ENCODE data around the gene SMARCC2. TPM values are rescaled to one million over a fixed set of nuclear protein-coding genes. Genes with fewer than 3 reads are reported as not detected.
A peak's percentile ranks its signal among the peaks of the same experiment; 100 is the strongest.

SMARCC2 gene
- total and polyA plus RNA-seq, 9 of the 15 experiments (the other 6 are each of a cell fraction or from before 2014, with no cell fraction given), result 11.9 to 86.0 (median 36.6) TPM

DNA sequence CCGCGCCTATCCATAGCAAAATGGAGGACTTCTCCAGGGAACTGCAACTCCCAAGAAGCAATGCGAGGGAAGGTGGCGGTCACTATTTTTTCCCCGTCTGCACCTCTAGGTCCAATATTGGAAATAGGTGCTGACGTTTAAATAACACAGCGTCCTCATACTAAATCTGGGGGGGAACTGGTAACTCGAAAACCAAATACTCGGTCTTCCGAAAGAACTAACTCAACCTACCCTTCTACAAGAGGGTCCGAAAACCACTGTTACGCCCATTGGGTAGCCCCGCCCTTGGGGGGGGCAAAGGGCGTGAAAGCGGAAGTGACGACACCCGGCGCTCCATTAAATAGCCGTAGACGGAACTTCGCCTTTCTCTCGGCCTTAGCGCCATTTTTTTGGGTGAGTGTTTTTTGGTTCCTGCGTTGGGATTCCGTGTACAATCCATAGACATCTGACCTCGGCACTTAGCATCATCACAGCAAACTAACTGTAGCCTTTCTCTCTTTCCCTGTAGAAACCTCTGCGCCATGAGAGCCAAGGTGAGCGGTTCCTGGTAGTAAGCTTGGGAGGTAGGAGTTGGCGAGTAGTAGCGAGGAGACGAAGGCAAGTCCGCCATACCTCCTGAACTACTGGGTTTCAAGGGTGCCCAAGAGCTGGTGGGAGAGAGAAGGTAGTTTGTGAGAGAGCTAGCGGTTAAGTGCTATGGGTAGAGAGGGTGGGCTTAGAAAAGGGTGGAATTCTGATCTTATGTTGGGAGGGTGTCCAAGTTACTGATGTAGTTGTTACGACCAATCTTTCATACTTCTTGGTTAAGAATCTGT is 72.8 kb downstream of the SMARCC2 start, which contains the start of gene RPL41 (continued):
- TF ChIP-seq TAF7 (tag; IDR thresholded peaks at IDR 0.05) (peak; percentile 99), THRAP3 (IDR thresholded peaks at IDR 0.05; ENCODE audit: borderline replicate concordance) (peak; percentile 93; the same call in 1 of the 2 replicates), RB1 (IDR thresholded peaks at IDR 0.05; ENCODE audit: low read depth) (peak; percentile 81; the same call in 1 of the 2 replicates), ZNF24 (IDR thresholded peaks at IDR 0.05) (peak; percentile 47; the same call in 1 of the 2 replicates), GABPB1 (CRISPR knock-in tag; IDR thresholded peaks at IDR 0.05) (peak; percentile 97), MEF2A (IDR thresholded peaks at IDR 0.05; ENCODE audit: control insufficient read depth, low read depth, low read length) (peak; percentile 35; the same call in 1 of the 2 replicates), RAD21 (CRISPR knock-in tag; conservative IDR thresholded peaks at IDR 0.05 in 1 of 2, IDR thresholded peaks at IDR 0.05 in 1 of 2) (0 out of 4 replicates have a peak, but pooled peaks have one; percentile 1 to 29), ZNF830 (CRISPR knock-in tag; IDR thresholded peaks at IDR 0.05) (peak; percentile 40; the same call in 1 of the 2 replicates), ZNF57 (CRISPR knock-in tag; IDR thresholded peaks at IDR 0.05) (no peak), POLR2AphosphoS5 (IDR thresholded peaks at IDR 0.05; ENCODE audit: control insufficient read depth, insufficient read depth, low read depth, low read length) (peak; percentile 99), NONO (IDR thresholded peaks at IDR 0.05; ENCODE audit: low read depth in 2 of 2, low read length in 1 of 2) (peak; percentile 46 to 65; a peak in 2 of 4 replicates), ZNF23 (CRISPR knock-in tag; IDR thresholded peaks at IDR 0.05) (no peak), SAFB (IDR thresholded peaks at IDR 0.05; ENCODE audit: borderline replicate concordance, low read depth, low read length) (no peak), TAF1 (IDR thresholded peaks at IDR 0.05; ENCODE audit: control insufficient read depth, extremely low read depth, insufficient read depth, low read length, severe bottlenecking) (peak; percentile 98)
- TF ChIP-seq, protein P1, sequence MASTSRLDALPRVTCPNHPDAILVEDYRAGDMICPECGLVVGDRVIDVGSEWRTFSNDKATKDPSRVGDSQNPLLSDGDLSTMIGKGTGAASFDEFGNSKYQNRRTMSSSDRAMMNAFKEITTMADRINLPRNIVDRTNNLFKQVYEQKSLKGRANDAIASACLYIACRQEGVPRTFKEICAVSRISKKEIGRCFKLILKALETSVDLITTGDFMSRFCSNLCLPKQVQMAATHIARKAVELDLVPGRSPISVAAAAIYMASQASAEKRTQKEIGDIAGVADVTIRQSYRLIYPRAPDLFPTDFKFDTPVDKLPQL (IDR thresholded peaks at IDR 0.05; ENCODE audit: extremely low read depth, insufficient read length), result peak; percentile 94
- TF ChIP-seq, protein P2, sequence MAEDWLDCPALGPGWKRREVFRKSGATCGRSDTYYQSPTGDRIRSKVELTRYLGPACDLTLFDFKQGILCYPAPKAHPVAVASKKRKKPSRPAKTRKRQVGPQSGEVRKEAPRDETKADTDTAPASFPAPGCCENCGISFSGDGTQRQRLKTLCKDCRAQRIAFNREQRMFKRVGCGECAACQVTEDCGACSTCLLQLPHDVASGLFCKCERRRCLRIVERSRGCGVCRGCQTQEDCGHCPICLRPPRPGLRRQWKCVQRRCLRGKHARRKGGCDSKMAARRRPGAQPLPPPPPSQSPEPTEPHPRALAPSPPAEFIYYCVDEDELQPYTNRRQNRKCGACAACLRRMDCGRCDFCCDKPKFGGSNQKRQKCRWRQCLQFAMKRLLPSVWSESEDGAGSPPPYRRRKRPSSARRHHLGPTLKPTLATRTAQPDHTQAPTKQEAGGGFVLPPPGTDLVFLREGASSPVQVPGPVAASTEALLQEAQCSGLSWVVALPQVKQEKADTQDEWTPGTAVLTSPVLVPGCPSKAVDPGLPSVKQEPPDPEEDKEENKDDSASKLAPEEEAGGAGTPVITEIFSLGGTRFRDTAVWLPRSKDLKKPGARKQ (CRISPR knock-in tag; IDR thresholded peaks at IDR 0.05), result no peak
- TF ChIP-seq, protein P3, sequence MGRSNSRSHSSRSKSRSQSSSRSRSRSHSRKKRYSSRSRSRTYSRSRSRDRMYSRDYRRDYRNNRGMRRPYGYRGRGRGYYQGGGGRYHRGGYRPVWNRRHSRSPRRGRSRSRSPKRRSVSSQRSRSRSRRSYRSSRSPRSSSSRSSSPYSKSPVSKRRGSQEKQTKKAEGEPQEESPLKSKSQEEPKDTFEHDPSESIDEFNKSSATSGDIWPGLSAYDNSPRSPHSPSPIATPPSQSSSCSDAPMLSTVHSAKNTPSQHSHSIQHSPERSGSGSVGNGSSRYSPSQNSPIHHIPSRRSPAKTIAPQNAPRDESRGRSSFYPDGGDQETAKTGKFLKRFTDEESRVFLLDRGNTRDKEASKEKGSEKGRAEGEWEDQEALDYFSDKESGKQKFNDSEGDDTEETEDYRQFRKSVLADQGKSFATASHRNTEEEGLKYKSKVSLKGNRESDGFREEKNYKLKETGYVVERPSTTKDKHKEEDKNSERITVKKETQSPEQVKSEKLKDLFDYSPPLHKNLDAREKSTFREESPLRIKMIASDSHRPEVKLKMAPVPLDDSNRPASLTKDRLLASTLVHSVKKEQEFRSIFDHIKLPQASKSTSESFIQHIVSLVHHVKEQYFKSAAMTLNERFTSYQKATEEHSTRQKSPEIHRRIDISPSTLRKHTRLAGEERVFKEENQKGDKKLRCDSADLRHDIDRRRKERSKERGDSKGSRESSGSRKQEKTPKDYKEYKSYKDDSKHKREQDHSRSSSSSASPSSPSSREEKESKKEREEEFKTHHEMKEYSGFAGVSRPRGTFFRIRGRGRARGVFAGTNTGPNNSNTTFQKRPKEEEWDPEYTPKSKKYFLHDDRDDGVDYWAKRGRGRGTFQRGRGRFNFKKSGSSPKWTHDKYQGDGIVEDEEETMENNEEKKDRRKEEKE (IDR thresholded peaks at IDR 0.05; ENCODE audit: borderline replicate concordance in 1 of 2, control insufficient read depth in 1 of 2, low read depth in 2 of 2, low read length in 1 of 2), result 0 out of 4 replicates have a peak, but pooled peaks have one; percentile 39 to 71
- TF ChIP-seq, protein P4, sequence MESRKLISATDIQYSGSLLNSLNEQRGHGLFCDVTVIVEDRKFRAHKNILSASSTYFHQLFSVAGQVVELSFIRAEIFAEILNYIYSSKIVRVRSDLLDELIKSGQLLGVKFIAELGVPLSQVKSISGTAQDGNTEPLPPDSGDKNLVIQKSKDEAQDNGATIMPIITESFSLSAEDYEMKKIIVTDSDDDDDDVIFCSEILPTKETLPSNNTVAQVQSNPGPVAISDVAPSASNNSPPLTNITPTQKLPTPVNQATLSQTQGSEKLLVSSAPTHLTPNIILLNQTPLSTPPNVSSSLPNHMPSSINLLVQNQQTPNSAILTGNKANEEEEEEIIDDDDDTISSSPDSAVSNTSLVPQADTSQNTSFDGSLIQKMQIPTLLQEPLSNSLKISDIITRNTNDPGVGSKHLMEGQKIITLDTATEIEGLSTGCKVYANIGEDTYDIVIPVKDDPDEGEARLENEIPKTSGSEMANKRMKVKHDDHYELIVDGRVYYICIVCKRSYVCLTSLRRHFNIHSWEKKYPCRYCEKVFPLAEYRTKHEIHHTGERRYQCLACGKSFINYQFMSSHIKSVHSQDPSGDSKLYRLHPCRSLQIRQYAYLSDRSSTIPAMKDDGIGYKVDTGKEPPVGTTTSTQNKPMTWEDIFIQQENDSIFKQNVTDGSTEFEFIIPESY (CRISPR knock-in tag; IDR thresholded peaks at IDR 0.05), result no peak; the same call in 1 of the 2 replicates

All from K562 (cell line).